ENCODE data around the gene DHRS4L2.
"Not testable (repeated sequence)": the region's sequence is repeated elsewhere in the genome, so short reads cannot be mapped to it uniquely, and the experiment has no call there.

The DHRS4L2 gene

DNA sequence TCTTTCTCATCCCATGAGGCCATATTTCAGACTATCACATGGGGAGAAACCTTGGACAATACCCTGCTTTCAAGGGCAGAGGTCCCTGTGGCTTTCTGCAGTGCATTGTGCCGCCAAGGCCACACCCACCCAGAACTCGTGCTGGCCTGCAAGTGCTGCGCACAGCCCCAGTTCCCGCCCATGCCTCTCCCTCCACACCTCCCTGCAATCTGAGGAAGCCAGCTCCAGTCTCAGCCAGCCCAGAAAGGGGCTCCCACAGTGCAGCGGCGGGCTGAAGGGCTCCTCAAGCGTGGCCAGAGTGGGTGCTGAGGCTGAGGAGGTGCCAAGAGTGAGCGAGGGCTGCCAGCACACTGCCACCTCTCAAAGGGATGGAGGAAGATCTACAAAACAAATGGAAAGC is 15.6 kb upstream of the DHRS4L2 start:
- H3K27ac ChIP-seq; H3K79me2 ChIP-seq (ENCODE audit: insufficient read depth, low read depth); H3K36me3 ChIP-seq (ENCODE audit: insufficient read depth); H3K27me3 ChIP-seq (ENCODE audit: insufficient read depth, low read depth); H3K4me3 ChIP-seq (IDR thresholded peaks at IDR 0.05; ENCODE audit: insufficient read depth, low read depth, low read length); H3K9ac ChIP-seq; H3K4me2 ChIP-seq; H3K4me1 ChIP-seq (ENCODE audit: low read depth, poor library complexity, severe bottlenecking); H2AFZ ChIP-seq (ENCODE audit: low read depth); H4K20me1 ChIP-seq (ENCODE audit: insufficient read depth): not testable (repeated sequence)

DNA sequence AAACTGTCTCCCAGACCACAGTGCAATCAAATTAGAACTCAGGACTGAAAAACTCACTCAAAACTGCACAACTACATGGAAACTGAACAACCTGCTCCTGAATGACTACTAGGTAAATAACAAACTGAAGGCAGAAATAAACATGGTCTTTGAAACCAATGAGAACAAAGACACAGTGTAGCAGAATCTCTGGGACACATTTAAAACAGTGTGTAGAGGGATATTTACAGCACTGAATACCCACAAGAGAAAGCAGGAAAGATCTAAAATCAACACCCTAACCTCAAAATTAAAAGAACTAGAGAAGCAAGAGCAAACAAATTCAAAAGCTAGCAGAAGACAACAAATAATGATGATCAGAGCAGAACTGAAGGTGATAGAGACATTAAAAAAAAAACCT is 14.7 kb upstream of the DHRS4L2 start:
- H3K27me3 ChIP-seq (ENCODE audit: insufficient read depth, low read depth); H3K9ac ChIP-seq: not testable (repeated sequence)

DNA sequence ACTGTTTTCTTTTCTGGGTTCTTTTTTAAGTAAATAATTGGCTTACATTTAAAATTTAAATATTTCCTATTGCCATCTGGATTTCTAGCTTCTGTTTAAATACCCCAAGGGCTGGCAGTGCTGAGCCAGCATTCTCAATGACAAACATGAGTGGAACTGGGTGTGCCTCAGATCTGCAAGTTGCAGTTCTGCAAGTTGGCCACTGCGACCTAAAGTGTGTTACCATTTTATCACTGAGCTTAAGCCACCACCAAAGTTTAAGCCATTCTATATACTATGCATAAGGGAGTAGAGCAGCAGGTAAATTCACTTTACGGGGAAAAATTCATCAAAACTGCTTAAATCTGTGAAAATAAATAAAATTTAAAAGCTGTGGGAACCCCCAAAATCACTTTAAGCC is 11.5 kb upstream of the DHRS4L2 start:
- H3K4me2 ChIP-seq; H3K36me3 ChIP-seq (ENCODE audit: insufficient read depth); H3K9ac ChIP-seq; H3K27ac ChIP-seq; H3K4me1 ChIP-seq (ENCODE audit: low read depth, poor library complexity, severe bottlenecking); H3K27me3 ChIP-seq (ENCODE audit: insufficient read depth, low read depth); H2AFZ ChIP-seq (ENCODE audit: low read depth); H4K20me1 ChIP-seq (ENCODE audit: insufficient read depth); H3K4me3 ChIP-seq (IDR thresholded peaks at IDR 0.05; ENCODE audit: insufficient read depth, low read depth, low read length); H3K79me2 ChIP-seq (ENCODE audit: insufficient read depth, low read depth): not testable (repeated sequence)

More for the DNA sequence above, 14.7 kb upstream of the DHRS4L2 start:
- H3K36me3 ChIP-seq (ENCODE audit: insufficient read depth); H3K4me2 ChIP-seq; H3K4me1 ChIP-seq (ENCODE audit: low read depth, poor library complexity, severe bottlenecking); H4K20me1 ChIP-seq (ENCODE audit: insufficient read depth); H2AFZ ChIP-seq (ENCODE audit: low read depth); H3K27ac ChIP-seq; H3K4me3 ChIP-seq (IDR thresholded peaks at IDR 0.05; ENCODE audit: insufficient read depth, low read depth, low read length); H3K79me2 ChIP-seq (ENCODE audit: insufficient read depth, low read depth): not testable (repeated sequence)

DNA sequence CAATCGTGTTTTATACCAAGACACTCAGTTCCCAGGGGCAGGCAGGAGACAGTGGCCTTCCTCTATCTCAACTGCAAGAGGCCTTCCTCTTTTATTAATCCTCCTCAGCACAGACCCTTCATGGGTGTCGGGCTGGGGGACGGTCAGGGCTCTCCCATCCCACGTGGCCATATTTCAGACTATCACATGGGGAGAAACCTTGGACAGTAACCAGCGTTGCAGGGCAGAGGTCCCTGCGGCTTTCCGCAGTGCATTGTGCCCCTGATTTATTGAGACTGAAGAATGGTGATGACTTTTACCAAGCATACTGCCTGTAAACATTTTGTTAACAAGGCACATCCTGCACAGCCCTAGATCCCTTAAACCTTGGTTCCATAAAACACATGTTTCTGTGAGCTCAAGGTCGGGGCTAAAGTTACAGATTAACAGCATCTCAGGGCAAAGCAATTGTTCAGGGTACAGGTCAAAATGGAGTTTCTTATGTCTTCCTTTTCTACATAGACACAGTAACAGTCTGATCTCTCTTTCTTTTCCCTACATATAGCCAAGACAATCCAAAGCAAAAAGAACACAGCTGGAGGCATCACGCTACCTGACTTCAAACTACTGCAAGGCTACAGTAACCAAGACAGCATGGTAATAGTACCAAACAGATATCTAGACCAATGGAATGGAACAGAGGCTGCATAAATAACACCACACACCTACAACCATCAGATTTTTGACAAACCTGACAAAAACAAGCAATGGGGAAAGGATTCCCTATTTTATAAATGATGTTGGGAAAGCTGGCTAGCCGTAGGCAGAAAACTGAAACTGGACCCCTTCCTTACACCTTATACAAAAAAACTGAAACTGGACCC is 6.5 kb upstream of the DHRS4L2 start:
- H3K4me1 ChIP-seq (ENCODE audit: low read depth, poor library complexity, severe bottlenecking); H3K9ac ChIP-seq; H3K4me2 ChIP-seq: not testable (repeated sequence)

DNA sequence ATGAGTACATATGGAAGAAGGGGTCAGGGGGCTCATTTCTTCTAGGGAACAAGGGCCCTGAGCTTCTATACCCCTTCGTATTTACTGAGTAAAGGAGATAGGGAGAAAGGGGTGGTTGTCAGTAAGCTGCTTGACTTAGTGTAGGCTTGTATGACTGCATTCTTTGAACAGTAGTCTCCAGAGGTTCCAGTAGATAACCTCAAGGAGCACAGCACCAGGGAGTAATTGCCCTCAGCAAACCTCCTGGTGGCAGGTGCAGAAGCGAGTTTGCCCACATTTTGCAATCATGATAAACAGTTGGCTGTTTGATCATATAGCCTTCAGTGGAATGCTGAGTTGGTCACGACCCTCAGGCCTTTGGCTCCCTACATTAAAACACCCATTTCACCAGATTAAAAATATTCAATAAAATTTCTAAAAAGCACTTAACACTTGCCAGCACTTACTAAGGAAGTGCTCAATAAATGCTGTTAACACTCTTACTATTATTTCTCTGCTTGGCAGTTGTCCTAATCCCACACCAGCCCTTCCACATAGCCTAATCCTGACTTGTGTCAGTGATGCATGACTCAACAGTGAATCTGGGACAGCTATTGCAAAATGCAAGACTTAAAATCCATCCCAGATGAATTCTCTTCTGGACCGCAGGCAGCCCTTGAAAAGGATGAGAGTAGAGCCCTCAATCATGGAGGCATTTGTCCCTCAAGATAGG is 3.7 kb upstream of the DHRS4L2 start:
- Histone ChIP-seq H4K20me1 (ENCODE audit: insufficient read depth) (no peaks in the 10 kb centered on the region), H3K4me3 (IDR thresholded peaks at IDR 0.05; ENCODE audit: insufficient read depth, low read depth, low read length) (no peak overlapping the region), H2AFZ (ENCODE audit: low read depth) (no peak overlapping the region), H3K4me1 (ENCODE audit: low read depth, poor library complexity, severe bottlenecking) (no peaks in the 10 kb centered on the region), H3K27me3 (ENCODE audit: insufficient read depth, low read depth) (no peaks in the 10 kb centered on the region), H3K36me3 (ENCODE audit: insufficient read depth) (no peaks in the 10 kb centered on the region), H3K79me2 (ENCODE audit: insufficient read depth, low read depth) (no peaks in the 10 kb centered on the region), H3K4me2 (no peak overlapping the region), H3K9ac (no peak overlapping the region), H3K27ac (no peak overlapping the region)
- TF ChIP-seq, protein P1, sequence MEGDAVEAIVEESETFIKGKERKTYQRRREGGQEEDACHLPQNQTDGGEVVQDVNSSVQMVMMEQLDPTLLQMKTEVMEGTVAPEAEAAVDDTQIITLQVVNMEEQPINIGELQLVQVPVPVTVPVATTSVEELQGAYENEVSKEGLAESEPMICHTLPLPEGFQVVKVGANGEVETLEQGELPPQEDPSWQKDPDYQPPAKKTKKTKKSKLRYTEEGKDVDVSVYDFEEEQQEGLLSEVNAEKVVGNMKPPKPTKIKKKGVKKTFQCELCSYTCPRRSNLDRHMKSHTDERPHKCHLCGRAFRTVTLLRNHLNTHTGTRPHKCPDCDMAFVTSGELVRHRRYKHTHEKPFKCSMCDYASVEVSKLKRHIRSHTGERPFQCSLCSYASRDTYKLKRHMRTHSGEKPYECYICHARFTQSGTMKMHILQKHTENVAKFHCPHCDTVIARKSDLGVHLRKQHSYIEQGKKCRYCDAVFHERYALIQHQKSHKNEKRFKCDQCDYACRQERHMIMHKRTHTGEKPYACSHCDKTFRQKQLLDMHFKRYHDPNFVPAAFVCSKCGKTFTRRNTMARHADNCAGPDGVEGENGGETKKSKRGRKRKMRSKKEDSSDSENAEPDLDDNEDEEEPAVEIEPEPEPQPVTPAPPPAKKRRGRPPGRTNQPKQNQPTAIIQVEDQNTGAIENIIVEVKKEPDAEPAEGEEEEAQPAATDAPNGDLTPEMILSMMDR (conservative IDR thresholded peaks at IDR 0.05; ENCODE audit: low read depth, low read length): no peak

More for the DNA sequence above, 6.5 kb upstream of the DHRS4L2 start:
- not testable (repeated sequence) for H3K36me3 ChIP-seq (ENCODE audit: insufficient read depth); H3K4me3 ChIP-seq (IDR thresholded peaks at IDR 0.05; ENCODE audit: insufficient read depth, low read depth, low read length); H3K79me2 ChIP-seq (ENCODE audit: insufficient read depth, low read depth); H3K27ac ChIP-seq; H3K27me3 ChIP-seq (ENCODE audit: insufficient read depth, low read depth); H4K20me1 ChIP-seq (ENCODE audit: insufficient read depth); H2AFZ ChIP-seq (ENCODE audit: low read depth)

DNA sequence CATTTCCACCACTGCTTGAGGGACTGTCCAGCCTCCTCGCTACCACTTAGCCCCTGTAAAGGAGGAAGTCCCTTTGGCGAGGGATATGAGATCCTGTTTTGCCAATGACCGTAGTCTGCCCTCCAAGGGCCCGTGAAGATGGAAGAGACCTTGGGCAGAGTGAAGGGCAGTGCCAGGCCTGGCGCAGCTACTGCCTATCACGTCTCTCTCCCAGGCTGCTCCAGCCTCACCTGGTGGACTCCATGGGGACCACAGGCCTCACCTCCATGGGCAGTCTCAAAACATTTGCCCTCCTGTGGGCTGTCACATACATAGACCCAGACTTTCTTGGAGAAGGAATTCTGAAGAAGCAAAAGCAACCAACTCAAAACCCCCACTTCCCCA is 514 bp upstream of the DHRS4L2 start:
- H3K79me2 ChIP-seq (ENCODE audit: insufficient read depth, low read depth); H3K27me3 ChIP-seq (ENCODE audit: insufficient read depth, low read depth); H3K9ac ChIP-seq; H3K4me3 ChIP-seq (IDR thresholded peaks at IDR 0.05; ENCODE audit: insufficient read depth, low read depth, low read length); H3K27ac ChIP-seq; H3K36me3 ChIP-seq (ENCODE audit: insufficient read depth); H2AFZ ChIP-seq (ENCODE audit: low read depth); H3K4me1 ChIP-seq (ENCODE audit: low read depth, poor library complexity, severe bottlenecking); H4K20me1 ChIP-seq (ENCODE audit: insufficient read depth); H3K4me2 ChIP-seq: not testable (repeated sequence)

DNA sequence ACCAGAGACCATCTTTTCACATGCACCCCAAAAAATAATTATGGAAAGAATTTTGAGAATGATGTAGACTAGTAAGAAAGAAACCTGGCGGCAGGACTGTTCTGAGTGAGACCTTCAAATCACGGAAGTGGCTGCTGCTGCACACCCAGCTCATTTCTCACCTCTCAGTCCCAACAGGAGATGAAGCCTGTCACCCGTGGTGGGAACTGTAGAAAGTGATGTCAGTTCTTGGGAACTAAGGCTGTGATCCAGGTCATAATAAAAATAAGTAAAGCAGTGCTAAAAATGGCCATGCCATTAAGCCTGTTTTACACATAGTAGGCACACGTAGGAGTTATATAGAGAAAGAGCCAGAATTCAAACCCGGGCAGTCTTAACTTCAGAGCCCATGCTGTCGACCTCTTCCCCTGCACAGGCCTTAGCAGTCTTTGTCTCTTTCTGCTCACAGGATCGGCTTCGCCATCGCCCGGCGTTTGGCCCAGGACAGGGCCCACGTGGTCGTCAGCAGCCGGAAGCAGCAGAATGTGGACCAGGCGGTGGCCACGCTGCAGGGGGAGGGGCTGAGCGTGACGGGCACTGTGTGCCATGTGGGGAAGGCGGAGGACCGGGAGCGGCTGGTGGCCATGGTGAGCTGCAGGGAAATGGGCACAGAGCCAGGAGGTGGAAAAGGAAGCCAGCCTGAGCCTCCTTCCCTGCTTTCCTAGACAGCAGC is 1.2 kb downstream of the DHRS4L2 start:
- not testable (repeated sequence) for H4K20me1 ChIP-seq (ENCODE audit: insufficient read depth); H3K4me3 ChIP-seq (IDR thresholded peaks at IDR 0.05; ENCODE audit: insufficient read depth, low read depth, low read length); H3K36me3 ChIP-seq (ENCODE audit: insufficient read depth); H3K79me2 ChIP-seq (ENCODE audit: insufficient read depth, low read depth); H2AFZ ChIP-seq (ENCODE audit: low read depth); H3K4me2 ChIP-seq; H3K4me1 ChIP-seq (ENCODE audit: low read depth, poor library complexity, severe bottlenecking); H3K27me3 ChIP-seq (ENCODE audit: insufficient read depth, low read depth); H3K9ac ChIP-seq; H3K27ac ChIP-seq

DNA sequence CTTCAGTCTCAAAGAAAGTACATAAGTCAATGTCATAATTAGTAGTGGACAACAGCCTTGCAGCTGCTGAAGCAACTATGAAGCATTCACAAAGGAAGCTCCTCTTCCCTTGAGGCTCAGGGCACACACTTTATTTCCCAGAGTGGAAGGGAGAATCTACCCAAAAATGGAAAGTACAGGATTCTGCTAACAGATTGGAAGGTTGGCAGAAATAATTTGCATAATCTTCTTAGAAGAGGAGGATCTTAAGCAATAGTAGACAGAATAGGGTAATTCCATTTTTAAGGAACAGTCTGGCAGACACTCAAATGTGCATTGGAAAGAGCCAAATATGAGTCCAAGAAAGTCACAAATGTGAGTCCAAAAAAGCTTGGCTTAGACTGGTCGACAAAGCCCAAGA is 2.2 kb downstream of the DHRS4L2 start:
- H3K4me2 ChIP-seq; H3K4me3 ChIP-seq (IDR thresholded peaks at IDR 0.05; ENCODE audit: insufficient read depth, low read depth, low read length): not testable (repeated sequence)

DNA sequence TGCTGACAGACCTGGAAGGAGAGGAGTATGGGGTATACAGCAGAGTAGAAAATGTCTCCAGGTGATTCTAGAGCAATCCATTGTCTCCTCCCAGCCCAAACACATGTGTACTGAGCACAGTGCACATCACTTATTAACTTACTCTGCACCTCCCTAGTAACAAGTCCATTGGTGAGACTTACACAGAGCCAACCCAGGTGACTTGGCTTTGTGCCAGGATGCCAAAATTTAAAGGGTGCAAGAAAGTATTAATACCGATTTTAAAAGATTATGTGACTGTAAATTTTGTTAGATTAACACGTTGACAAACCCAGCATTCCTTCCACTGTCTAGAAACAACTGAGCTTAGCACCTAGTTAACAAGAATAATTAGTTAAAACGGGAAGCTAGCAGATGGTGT is 4.3 kb downstream of the DHRS4L2 start:
- H2AFZ ChIP-seq (ENCODE audit: low read depth); H3K4me2 ChIP-seq; H3K79me2 ChIP-seq (ENCODE audit: insufficient read depth, low read depth); H3K27ac ChIP-seq; H3K4me3 ChIP-seq (IDR thresholded peaks at IDR 0.05; ENCODE audit: insufficient read depth, low read depth, low read length); H4K20me1 ChIP-seq (ENCODE audit: insufficient read depth); H3K27me3 ChIP-seq (ENCODE audit: insufficient read depth, low read depth); H3K36me3 ChIP-seq (ENCODE audit: insufficient read depth); H3K9ac ChIP-seq; H3K4me1 ChIP-seq (ENCODE audit: low read depth, poor library complexity, severe bottlenecking): not testable (repeated sequence)

More for the DNA sequence above, 2.2 kb downstream of the DHRS4L2 start:
- not testable (repeated sequence) for H3K27ac ChIP-seq; H4K20me1 ChIP-seq (ENCODE audit: insufficient read depth); H3K9ac ChIP-seq; H3K4me1 ChIP-seq (ENCODE audit: low read depth, poor library complexity, severe bottlenecking); H3K36me3 ChIP-seq (ENCODE audit: insufficient read depth); H3K27me3 ChIP-seq (ENCODE audit: insufficient read depth, low read depth); H3K79me2 ChIP-seq (ENCODE audit: insufficient read depth, low read depth); H2AFZ ChIP-seq (ENCODE audit: low read depth)
